ENCODE measurements around the gene ADCY5. TPM values are rescaled to one million over a fixed set of nuclear protein-coding genes. Genes with fewer than 3 reads are reported as not detected.

Gene ADCY5
- total RNA-seq, 1 donor from 2014 or later, result 32.2 TPM

- Histone ChIP-seq H3K4me3 (peak overlapping the region in 1 of 2 donors; percentile 40), H3K9me3 (no peaks in the 10 kb centered on the region), H3K4me1 (peaks cover 13 to 58% of the 10 kb centered on the region in 2 donors), H3K36me3 (no peaks in the 10 kb centered on the region), H3K27me3 (no peaks in the 10 kb centered on the region), H3K27ac (peak overlapping the region; percentile 87 to 93)
- intact Hi-C loops (cut with DNase I), result loop anchor here (2.0 kb wide), 1 partner anchor 20 kb away; no protein-coding TSS in a partner anchor
- DNase-seq (ENCODE audit: low spot score in 2 of 2), result no peak
- no peak for TF ChIP-seq CTCF (IDR thresholded peaks at IDR 0.05)
These were observed 44.5 kb downstream of the ADCY5 start for GRCh38 chr3:123404391-123404790.

- intact Hi-C loops (cut with DNase I), result loop anchor here (2.0 kb wide), 1 partner anchor 19 kb away; no protein-coding TSS in a partner anchor
- peaks cover 19 to 70% of the 10 kb centered on the region in 2 donors for H3K4me1 ChIP-seq
- no peaks in the 10 kb centered on the region for H3K9me3 ChIP-seq
These were observed 46.9 kb downstream of the ADCY5 start for GRCh38 chr3:123401836-123402530.

DNA sequence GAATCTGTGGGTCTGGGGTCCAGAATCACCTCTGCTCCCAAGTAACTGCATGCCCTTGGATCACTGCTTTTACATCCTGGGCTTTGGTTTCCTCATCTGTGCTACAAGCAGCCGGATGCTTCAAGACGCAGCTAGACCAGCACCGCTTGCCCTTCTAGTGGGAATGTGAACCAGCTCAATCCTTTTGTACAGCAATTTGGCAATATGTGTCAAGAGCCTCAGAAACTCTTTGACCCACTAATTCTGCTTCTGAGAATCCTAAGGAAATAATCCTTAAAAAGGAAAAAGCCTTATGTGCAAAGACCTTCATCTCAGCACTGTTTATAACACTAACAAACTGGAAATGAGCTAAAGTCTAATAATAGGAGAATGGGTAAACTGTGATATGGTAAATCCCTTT lies 48.7 kb downstream of the ADCY5 start:
- Histone ChIP-seq H3K9me3 (no peaks in the 10 kb centered on the region), H3K36me3 (no peaks in the 10 kb centered on the region), H3K27ac (peak overlapping the region; percentile 87 to 93), H3K27me3 (no peaks in the 10 kb centered on the region), H3K4me1 (peaks cover 17 to 66% of the 10 kb centered on the region in 2 donors), H3K4me3 (no peak overlapping the region)
- DNase-seq (ENCODE audit: low spot score in 2 of 2), result no peak
- TF ChIP-seq CTCF (IDR thresholded peaks at IDR 0.05), result no peak
- intact Hi-C loops (cut with DNase I), result no loop called here

More at GRCh38 chr3:123401836-123402530, 46.9 kb downstream of the ADCY5 start:
- DNase-seq (ENCODE audit: low spot score in 2 of 2), result peak in 1 of 2 donors; percentile 85
- Histone ChIP-seq H3K4me3 (peak overlapping the region in 1 of 2 donors; percentile 40), H3K27me3 (no peaks in the 10 kb centered on the region), H3K36me3 (no peaks in the 10 kb centered on the region), H3K27ac (peak overlapping the region; percentile 87 to 93)
- no peak for TF ChIP-seq CTCF (IDR thresholded peaks at IDR 0.05)

- TF ChIP-seq CTCF (IDR thresholded peaks at IDR 0.05), result no peak
- no peak for DNase-seq (ENCODE audit: low spot score in 2 of 2)
- H3K9me3 ChIP-seq, result no peaks in the 10 kb centered on the region
- no peak overlapping the region for H3K4me3 ChIP-seq
- H3K27me3 ChIP-seq, result no peaks in the 10 kb centered on the region
- H3K36me3 ChIP-seq, result no peaks in the 10 kb centered on the region
- H3K4me1 ChIP-seq, result peaks cover 21 to 66% of the 10 kb centered on the region in 2 donors
- peak overlapping the region; percentile 87 to 93 for H3K27ac ChIP-seq
- intact Hi-C loops (cut with DNase I), result no loop called here
These were observed 49.2 kb downstream of the ADCY5 start for GRCh38 chr3:123399653-123400052.

GRCh38 chr3:123397921-123398785 lies 50.7 kb downstream of the ADCY5 start:
- Histone ChIP-seq H3K4me3 (no peak overlapping the region), H3K36me3 (no peaks in the 10 kb centered on the region), H3K27me3 (no peaks in the 10 kb centered on the region), H3K4me1 (peaks cover 16 to 64% of the 10 kb centered on the region in 2 donors), H3K9me3 (no peaks in the 10 kb centered on the region), H3K27ac (peak overlapping the region; percentile 90 to 93)
- TF ChIP-seq CTCF (IDR thresholded peaks at IDR 0.05), result no peak
- DNase-seq (ENCODE audit: low spot score in 2 of 2), result no peak
- intact Hi-C loops (cut with DNase I), result no loop called here
